Ishikawa (cell line): Measurements from ENCODE around the gene OR4X2.

Experiments
- CEBPB ChIP-seq: IDR thresholded peaks from 2 replicates; pipeline ENCODE4 v1.6.1; 2012
- CREB1 ChIP-seq: IDR thresholded peaks from 2 replicates; pipeline ENCODE4 v1.6.1; 2012; ENCODE audit warnings: low read depth
- EGR1 ChIP-seq: IDR thresholded peaks from 2 replicates; pipeline ENCODE4 v1.6.1; 2012
- EP300 ChIP-seq: IDR thresholded peaks from 2 replicates; pipeline ENCODE4 v1.6.1; 2012; ENCODE audit warnings: borderline replicate concordance
- FOXM1 ChIP-seq: IDR thresholded peaks from 2 replicates; pipeline ENCODE4 v1.6.1; 2012; ENCODE audit warnings: low read depth, borderline replicate concordance
- MAX ChIP-seq: IDR thresholded peaks from 2 replicates; pipeline ENCODE4 v1.6.1; 2012
- NFIC ChIP-seq: IDR thresholded peaks from 2 replicates; pipeline ENCODE4 v1.6.1; 2012
- RAD21 ChIP-seq: IDR thresholded peaks from 2 replicates; pipeline ENCODE4 v1.6.1; 2012; ENCODE audit warnings: low read depth
- REST ChIP-seq: IDR thresholded peaks from 2 replicates; pipeline ENCODE4 v1.6.1; 2012; ENCODE audit warnings: low read depth, mild to moderate bottlenecking
- TAF1 ChIP-seq: IDR thresholded peaks from 2 replicates; pipeline ENCODE4 v1.6.1; 2012; ENCODE audit warnings: low read depth, mild to moderate bottlenecking
- TCF12 ChIP-seq: IDR thresholded peaks from 2 replicates; pipeline ENCODE4 v1.6.1; 2012; ENCODE audit warnings: low read depth
- TEAD4 ChIP-seq: IDR thresholded peaks from 2 replicates; pipeline ENCODE4 v1.6.1; 2012
- USF1 ChIP-seq: IDR thresholded peaks from 2 replicates; pipeline ENCODE4 v1.6.1; 2012
- YY1 ChIP-seq: IDR thresholded peaks from 2 replicates; pipeline ENCODE4 v1.6.1; 2012; ENCODE audit warnings: low read depth
- ZBTB7A ChIP-seq: IDR thresholded peaks from 2 replicates; pipeline ENCODE4 v1.6.1; 2012; ENCODE audit warnings: low read depth

Gene OR4X2

GRCh38 chr11:48248902-48249301 is 4.0 kb downstream of the OR4X2 start:
- TF ChIP-seq TAF1, result no peak
- TF ChIP-seq CEBPB, result no peak
- TF ChIP-seq USF1, result no peak
- TF ChIP-seq TCF12, result no peak
- TF ChIP-seq RAD21, result no peak
- no peak for TF ChIP-seq TEAD4
- TF ChIP-seq ZBTB7A, result no peak
- TF ChIP-seq CREB1, result no peak
- no peak for TF ChIP-seq NFIC
- no peak for TF ChIP-seq EP300
- TF ChIP-seq MAX, result no peak
- TF ChIP-seq FOXM1, result no peak
- no peak for TF ChIP-seq REST
- no peak for TF ChIP-seq EGR1
- TF ChIP-seq YY1, result no peak

DNA sequence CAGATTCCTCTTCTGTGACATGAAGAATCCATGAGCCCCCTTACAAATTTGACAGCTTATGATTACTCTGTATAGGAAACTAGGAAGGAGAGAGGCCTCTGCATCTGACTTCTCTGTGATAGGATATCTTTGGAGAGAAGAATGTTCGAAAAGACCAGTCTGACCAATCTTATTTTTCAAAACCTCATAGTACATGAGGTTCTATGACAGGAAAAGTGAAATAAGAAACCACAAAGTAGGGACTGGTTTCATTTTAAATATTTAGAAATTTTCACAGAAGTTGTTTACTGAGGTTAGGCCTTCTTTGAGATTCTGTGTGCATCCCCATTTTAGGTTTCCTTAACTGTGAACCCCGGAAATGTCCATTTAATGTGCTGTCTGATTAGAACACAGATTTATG is 16.7 kb downstream of the OR4X2 start:
- TF ChIP-seq REST, result no peak
- no peak for TF ChIP-seq YY1
- no peak for TF ChIP-seq NFIC
- no peak for TF ChIP-seq TCF12
- no peak for TF ChIP-seq USF1
- TF ChIP-seq EGR1, result no peak
- TF ChIP-seq CEBPB, result no peak

DNA sequence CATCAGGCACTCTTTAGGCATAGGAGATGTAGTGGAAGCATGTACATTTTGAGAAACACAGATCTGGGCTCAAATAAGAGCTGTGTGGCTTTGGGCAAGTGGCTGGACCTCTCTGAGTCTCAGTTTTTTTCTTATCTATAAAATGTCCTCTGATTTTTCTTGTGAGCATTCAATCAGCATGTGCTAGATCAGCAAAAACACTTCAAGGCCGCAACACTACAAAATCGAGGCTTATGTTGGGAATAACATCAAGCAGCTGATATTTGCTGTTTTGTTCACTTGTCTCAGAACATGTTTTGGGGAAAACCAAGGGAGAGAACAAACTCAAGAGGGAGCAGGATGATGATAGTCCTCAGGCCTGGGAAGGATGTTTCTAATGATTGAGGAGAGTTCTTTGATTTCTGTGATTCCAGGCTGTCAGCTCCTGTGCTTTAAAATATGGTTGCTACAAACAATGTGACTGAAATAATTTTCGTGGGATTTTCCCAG is 18.6 kb downstream of the OR4X2 start, which contains the start of gene OR4X1:
Gene OR4X1, plus strand, starts transcription at position 439 of the 489 bp plus-strand sequence. Its CDS starts 0 bp downstream, at position 439.
- TF ChIP-seq RAD21 (no peak), TAF1 (no peak), CEBPB (no peak), YY1 (no peak), ZBTB7A (no peak), MAX (no peak), CREB1 (no peak), EP300 (no peak), TCF12 (no peak)

GRCh38 chr11:48270621-48271020 is 25.7 kb downstream of the OR4X2 start:
- no peak for TF ChIP-seq EP300
- TF ChIP-seq NFIC, result no peak
- TF ChIP-seq USF1, result no peak
- no peak for TF ChIP-seq TEAD4
- no peak for TF ChIP-seq REST
- TF ChIP-seq TAF1, result no peak
- no peak for TF ChIP-seq MAX
- no peak for TF ChIP-seq CEBPB
- TF ChIP-seq TCF12, result no peak
- no peak for TF ChIP-seq CREB1
- no peak for TF ChIP-seq RAD21
- no peak for TF ChIP-seq FOXM1
